Trophoblast cell (in vitro differentiated cells and primary cell): ENCODE results near the gene SYT6.

Experiments
- DNase-seq, 2 donors: peaks; one replicate each; pipeline ENCODE4 v3.0.0-alpha.2; 2016
- H2AFZ ChIP-seq: 2 replicates; pipeline ENCODE4 v1.6.1; 2013; ENCODE audit warnings: low read length, moderate library complexity, mild to moderate bottlenecking; ENCODE audit not compliant: insufficient read depth, poor library complexity
- H2AK5ac ChIP-seq: 2 replicates; pipeline ENCODE4 v1.6.1; 2013; ENCODE audit warnings: mild to moderate bottlenecking, low read length
- H2BK120ac ChIP-seq: 2 replicates; pipeline ENCODE4 v1.6.1; 2013; ENCODE audit warnings: low read length, mild to moderate bottlenecking, moderate library complexity; ENCODE audit not compliant: insufficient read depth, poor library complexity
- H2BK12ac ChIP-seq: 2 replicates; pipeline ENCODE4 v1.6.1; 2013; ENCODE audit warnings: mild to moderate bottlenecking, low read length, moderate library complexity
- H2BK5ac ChIP-seq: 2 replicates; pipeline ENCODE4 v1.6.1; 2013; ENCODE audit warnings: low read length, low read depth, moderate library complexity, mild to moderate bottlenecking; ENCODE audit not compliant: poor library complexity
- H3K14ac ChIP-seq: 2 replicates; pipeline ENCODE4 v1.6.1; 2013; ENCODE audit warnings: mild to moderate bottlenecking, low read length
- H3K18ac ChIP-seq: 2 replicates; pipeline ENCODE4 v1.6.1; 2013; ENCODE audit warnings: mild to moderate bottlenecking, low read length
- H3K23ac ChIP-seq: 2 replicates; pipeline ENCODE4 v1.6.1; 2013; ENCODE audit warnings: low read length
- H3K27ac ChIP-seq: 2 replicates; pipeline ENCODE4 v1.5.1; 2013; ENCODE audit warnings: low read depth, mild to moderate bottlenecking, inconsistent platforms, low read length, moderate library complexity
- H3K27me3 ChIP-seq: 2 replicates; pipeline ENCODE4 v1.6.1; 2013; ENCODE audit warnings: inconsistent platforms, mild to moderate bottlenecking, low read length, moderate library complexity; ENCODE audit not compliant: insufficient read depth
- H3K36me3 ChIP-seq, 2 experiments: 1 replicate in 1 of 2; 2 replicates in 1 of 2; pipeline ENCODE4 v1.6.1; 2013; ENCODE audit warnings: low read length in 2 of 2, mild to moderate bottlenecking in 2 of 2, moderate library complexity in 1 of 2; ENCODE audit not compliant: insufficient read depth in 2 of 2, control insufficient read depth in 1 of 2
- H3K4ac ChIP-seq: 2 replicates; pipeline ENCODE4 v1.6.1; 2013; ENCODE audit warnings: low read depth, mild to moderate bottlenecking, low read length, moderate library complexity
- H3K4me1 ChIP-seq, 2 experiments: 1 replicate in 1 of 2; 2 replicates in 1 of 2; pipeline ENCODE4 v1.6.1; 2013; ENCODE audit warnings: low read length in 2 of 2, mild to moderate bottlenecking in 2 of 2, moderate library complexity in 1 of 2; ENCODE audit not compliant: insufficient read depth in 2 of 2, control insufficient read depth in 1 of 2
- H3K4me2 ChIP-seq: 2 replicates; pipeline ENCODE4 v1.6.1; 2013; ENCODE audit warnings: inconsistent platforms, mild to moderate bottlenecking, low read length, moderate library complexity
- H3K4me3 ChIP-seq: 2 replicates; pipeline ENCODE4 v1.5.1; 2013; ENCODE audit warnings: mild to moderate bottlenecking, low read depth, low read length, inconsistent platforms
- H3K79me1 ChIP-seq: one replicate; pipeline ENCODE4 v1.6.1; 2013; ENCODE audit warnings: low read length
- H3K79me2 ChIP-seq: 2 replicates; pipeline ENCODE4 v1.6.1; 2013; ENCODE audit warnings: low read length, mild to moderate bottlenecking; ENCODE audit not compliant: control insufficient read depth, insufficient read depth, poor library complexity
- H3K9ac ChIP-seq: 2 replicates; pipeline ENCODE4 v1.6.1; 2013; ENCODE audit warnings: mild to moderate bottlenecking, low read length
- H3K9me3 ChIP-seq: 2 replicates; pipeline ENCODE4 v1.6.1; 2013; ENCODE audit warnings: low read depth, mild to moderate bottlenecking, control low read depth, inconsistent platforms, low read length; ENCODE audit not compliant: insufficient read depth
- H4K12ac ChIP-seq: 2 replicates; pipeline ENCODE4 v1.6.1; 2013; ENCODE audit warnings: low read depth, mild to moderate bottlenecking, low read length, moderate library complexity
- H4K8ac ChIP-seq: 2 replicates; pipeline ENCODE4 v1.6.1; 2013; ENCODE audit warnings: low read depth, mild to moderate bottlenecking, low read length, moderate library complexity
- H4K91ac ChIP-seq: one replicate; pipeline ENCODE4 v1.6.1; 2013; ENCODE audit warnings: low read depth, mild to moderate bottlenecking, low read length, moderate library complexity
- WGBS: extraction: QIAGEN DNeasy Blood & Tissue Kit; methylation state at CpG from one replicate; pipeline ENCODE4 v1.1.7; 2013; ENCODE audit warnings: missing lambda C conversion rate; ENCODE audit not compliant: insufficient read length, insufficient coverage; ENCODE audit errors: extremely low coverage; 5-methylcytosine and 5-hydroxymethylcytosine counted together

SYT6 gene

GRCh38 chr1:114196992-114197907, 43.6 kb upstream of the SYT6 start:
- Histone ChIP-seq H3K23ac (no peak overlapping the region), H2AFZ (no peak overlapping the region), H3K36me3 (no peaks in the 10 kb centered on the region), H3K79me2 (no peaks in the 10 kb centered on the region), H2BK120ac (no peak overlapping the region), H3K27me3 (no peaks in the 10 kb centered on the region), H4K91ac (no peak overlapping the region), H4K8ac (no peak overlapping the region), H3K14ac (no peak overlapping the region), H3K9me3 (no peaks in the 10 kb centered on the region), H3K4me2 (no peak overlapping the region), H3K79me1 (no peaks in the 10 kb centered on the region), H4K12ac (no peak overlapping the region), H3K4me3 (no peak overlapping the region), H3K4me1 (no peaks in the 10 kb centered on the region), H3K18ac (no peak overlapping the region), H3K27ac (no peak overlapping the region), H2BK5ac (no peak overlapping the region), H2BK12ac (no peak overlapping the region), H3K9ac (no peak overlapping the region), H2AK5ac (no peak overlapping the region), H3K4ac (no peak overlapping the region)
- no peak for DNase-seq
- no CpG with 5 or more reads among the region's 3 CpGs for WGBS

- Histone ChIP-seq H3K14ac (no peak overlapping the region), H3K79me1 (no peaks in the 10 kb centered on the region), H3K9me3 (peaks cover 2% of the 10 kb centered on the region), H3K23ac (no peak overlapping the region), H3K18ac (no peak overlapping the region), H3K4ac (no peak overlapping the region), H3K4me3 (no peak overlapping the region), H3K9ac (no peak overlapping the region), H3K4me1 (no peaks in the 10 kb centered on the region), H3K27me3 (no peaks in the 10 kb centered on the region), H2AK5ac (no peak overlapping the region), H4K91ac (no peak overlapping the region), H4K12ac (no peak overlapping the region), H2BK5ac (no peak overlapping the region), H3K4me2 (no peak overlapping the region), H3K27ac (no peak overlapping the region), H2AFZ (no peak overlapping the region), H2BK12ac (no peak overlapping the region), H3K36me3 (no peaks in the 10 kb centered on the region), H2BK120ac (no peak overlapping the region), H3K79me2 (no peaks in the 10 kb centered on the region), H4K8ac (no peak overlapping the region)
- no peak for DNase-seq
- no CpG with 5 or more reads among the region's 3 CpGs for WGBS
These were observed 42.1 kb upstream of the SYT6 start for GRCh38 chr1:114195819-114196218.

- peak in 1 of 2 donors; percentile 23 for DNase-seq
- Histone ChIP-seq H2BK120ac (no peak overlapping the region), H2BK12ac (no peak overlapping the region), H3K4me1 (no peaks in the 10 kb centered on the region), H3K18ac (no peak overlapping the region), H3K79me1 (no peaks in the 10 kb centered on the region), H2AFZ (no peak overlapping the region), H3K14ac (no peak overlapping the region), H4K8ac (no peak overlapping the region), H3K4ac (no peak overlapping the region), H4K91ac (no peak overlapping the region), H3K9ac (no peak overlapping the region), H3K23ac (no peak overlapping the region), H3K79me2 (no peaks in the 10 kb centered on the region), H2AK5ac (no peak overlapping the region), H3K36me3 (no peaks in the 10 kb centered on the region), H3K9me3 (peaks cover 2% of the 10 kb centered on the region), H3K4me3 (no peak overlapping the region), H3K4me2 (no peak overlapping the region), H2BK5ac (no peak overlapping the region), H4K12ac (no peak overlapping the region), H3K27me3 (no peaks in the 10 kb centered on the region), H3K27ac (no peak overlapping the region)
- WGBS = no CpG with 5 or more reads among the region's 5 CpGs
These were observed 38.7 kb upstream of the SYT6 start for GRCh38 chr1:114192328-114192727.

GRCh38 chr1:114189398-114189797, 35.7 kb upstream of the SYT6 start:
- Histone ChIP-seq H3K27me3 (no peaks in the 10 kb centered on the region), H4K91ac (no peak overlapping the region), H4K12ac (no peak overlapping the region), H3K4me2 (no peak overlapping the region), H3K4me3 (no peak overlapping the region), H3K18ac (no peak overlapping the region), H3K27ac (no peak overlapping the region), H3K4ac (no peak overlapping the region), H2AK5ac (no peak overlapping the region), H2BK12ac (no peak overlapping the region), H3K9ac (no peak overlapping the region), H2BK120ac (no peak overlapping the region), H2AFZ (no peak overlapping the region), H3K36me3 (no peaks in the 10 kb centered on the region), H2BK5ac (no peak overlapping the region), H4K8ac (no peak overlapping the region), H3K79me2 (no peaks in the 10 kb centered on the region), H3K9me3 (peaks cover 2% of the 10 kb centered on the region), H3K23ac (no peak overlapping the region), H3K79me1 (no peaks in the 10 kb centered on the region), H3K14ac (no peak overlapping the region), H3K4me1 (no peaks in the 10 kb centered on the region)
- no peak for DNase-seq
- WGBS = no CpG with 5 or more reads among the region's 3 CpGs
